Transverse colon (tissue), 4 donors: ENCODE measurements around the gene EVPL. TPM values are rescaled to one million over a fixed set of nuclear protein-coding genes. Genes with fewer than 3 reads are reported as not detected.

Experiments
- DNase-seq: peaks from one replicate; pipeline ENCODE4 v3.0.0-alpha.2; 2019
- H3K27ac ChIP-seq, 4 donors: fragments of 200-600 bp; sonication (generic); 2 replicates each; pipeline ENCODE4 v1.5.1; 2016 to 2018; ENCODE audit warnings: inconsistent platforms in 4 of 4
- H3K27me3 ChIP-seq: fragments of 200-600 bp; sonication (generic); 2 replicates; pipeline ENCODE4 v1.5.1; 2017; ENCODE audit warnings: inconsistent platforms
- H3K36me3 ChIP-seq, 4 donors: fragments of 200-600 bp; sonication (generic); 2 replicates each; pipeline ENCODE4 v1.5.1; 2017 to 2019; ENCODE audit warnings: inconsistent platforms in 4 of 4
- H3K4me1 ChIP-seq, 4 donors: fragments of 200-600 bp; sonication (generic); 2 replicates each; pipeline ENCODE4 v1.5.1; 2017 to 2020; ENCODE audit warnings: inconsistent platforms in 4 of 4
- H3K4me3 ChIP-seq, 4 donors: fragments of 200-600 bp; sonication (generic); 1 replicate in 1 of 4; 2 replicates in 3 of 4; pipeline versions ENCODE4 v1.5.1 to v1.6.1; 2017 to 2019; ENCODE audit warnings: inconsistent platforms in 4 of 4
- H3K9me3 ChIP-seq, 2 donors: fragments of 200-600 bp; sonication (generic); 2 replicates each; pipeline ENCODE4 v1.5.1; 2017 to 2019; ENCODE audit warnings: inconsistent platforms in 2 of 2
- CTCF ChIP-seq, 5 experiments: fragments of 200-600 bp in 3 of 5; fragments of 450-650 bp in 2 of 5; sonication (generic) in 3 of 5; IDR thresholded peaks; 1 replicate in 2 of 5; 2 replicates in 3 of 5; pipeline ENCODE4 v1.5.1; 2016 to 2017; ENCODE audit warnings: antibody characterized with exemption in 5 of 5, inconsistent platforms in 3 of 5, mild to moderate bottlenecking in 2 of 5, moderate library complexity in 1 of 5
- EP300 ChIP-seq: sonication (generic); formaldehyde crosslinking; IDR thresholded peaks from one replicate; pipeline ENCODE4 v1.6.1; 2017; ENCODE audit warnings: antibody characterized with exemption, low read depth
- POLR2A ChIP-seq: fragments of 450-650 bp; IDR thresholded peaks from one replicate; pipeline ENCODE4 v1.6.1; 2016; ENCODE audit warnings: antibody characterized with exemption, mild to moderate bottlenecking, moderate library complexity
- POLR2AphosphoS5 ChIP-seq, 3 donors: sonication (generic); formaldehyde crosslinking; IDR thresholded peaks; one replicate each; pipeline ENCODE4 v1.6.1; 2016; ENCODE audit warnings: antibody characterized with exemption in 3 of 3
- WGBS, 2 donors: methylation state at CpG; one replicate each; pipeline ENCODE4 v1.1.5; 2018; ENCODE audit warnings: low coverage in 1 of 2; 5-methylcytosine and 5-hydroxymethylcytosine counted together
- in situ Hi-C, 4 donors: fragments of 200-750 bp; cut with MboI; loops; one replicate each; pipeline versions ENCODE4 v1.15.0 to v1.15.1; 2017; ENCODE audit warnings: low sequenced_read_pairs in 3 of 4, low pct_ligation_motif_present in 1 of 4, low pct_unique_long_range_greater_than_20kb in 1 of 4
- intact Hi-C: fragments of 100-400 bp; cut with DNase I; formaldehyde crosslinking; loops from one replicate; pipeline ENCODE4 v1.15.1; 2023; ENCODE audit warnings: low total_unique reads
- total RNA-seq, 4 donors: library from RNA; depleted of rRNA; stranded (reverse); fragments of >200 nt; gene quantifications; one replicate each; pipeline ENCODE4 v1.1.0, GENCODE V29; 2016

EVPL gene
- total RNA-seq, 4 donors from 2014 or later = 17.1 to 23.7 (median 20.6) TPM

GRCh38 chr17:75995385-75995925 is 31.7 kb downstream of the EVPL start:
- peaks cover 10 to 69% (median 44%) of the 10 kb centered on the region in 4 donors for H3K4me1 ChIP-seq
- H3K27me3 ChIP-seq = no peaks in the 10 kb centered on the region
- TF ChIP-seq EP300 = no peak
- no peak for TF ChIP-seq POLR2AphosphoS5 (IDR thresholded peaks at IDR 0.05)
- TF ChIP-seq POLR2A = no peak
- no peak for TF ChIP-seq CTCF (IDR thresholded peaks at IDR 0.05)
- H3K9me3 ChIP-seq = no peaks in the 10 kb centered on the region
- H3K4me3 ChIP-seq = no peak overlapping the region
- intact Hi-C loops (no loop called here), in situ Hi-C loops (loop anchor here in 1 of 4 donors (10.0 kb wide), 1 partner anchor 91 kb away; the partner anchor contains the start of gene MRPL38)
- WGBS, 2 donors = 89% methylated on average over 7 of the region's 7 CpGs; no CpG with 5 or more reads in 1 of the 2 donors
- DNase-seq = no peak
- H3K36me3 ChIP-seq = no peaks in the 10 kb centered on the region
- H3K27ac ChIP-seq = peak overlapping the region; percentile 84 to 91 (median 87)

- in situ Hi-C loops = loop anchor here in 1 of 4 donors (10.0 kb wide), 1 partner anchor 90 kb away; the partner anchor contains the start of gene MRPL38
Measured at GRCh38 chr17:75994802-75995370, 32.2 kb downstream of the EVPL start.

GRCh38 chr17:75991396-75991795 is 35.7 kb downstream of the EVPL start:
- WGBS, 2 donors = 88 to 91% methylated on average over 2 to 9 of the region's 9 CpGs
- H3K4me3 ChIP-seq = no peak overlapping the region
- intact Hi-C loops (no loop called here), in situ Hi-C loops (loop anchor here in 1 of 4 donors (10.0 kb wide), 1 partner anchor 87 kb away; the partner anchor contains the start of gene MRPL38)
- no peak for TF ChIP-seq POLR2A
- TF ChIP-seq EP300 = no peak
- TF ChIP-seq POLR2AphosphoS5 (IDR thresholded peaks at IDR 0.05) = no peak
- TF ChIP-seq CTCF (IDR thresholded peaks at IDR 0.05) = no peak
- H3K9me3 ChIP-seq = no peaks in the 10 kb centered on the region
- no peak for DNase-seq
- no peaks in the 10 kb centered on the region for H3K27me3 ChIP-seq
- peaks cover 4 to 28% (median 12%) of the 10 kb centered on the region in 4 donors for H3K4me1 ChIP-seq
- no peak overlapping the region for H3K27ac ChIP-seq
- no peaks in the 10 kb centered on the region for H3K36me3 ChIP-seq

More at GRCh38 chr17:75994802-75995370, 32.2 kb downstream of the EVPL start:
- intact Hi-C loops = no loop called here
- WGBS, 2 donors = 60 to 75% methylated on average over 2 to 5 of the region's 5 CpGs
- peaks cover 10 to 63% (median 38%) of the 10 kb centered on the region in 4 donors for H3K4me1 ChIP-seq
- H3K27ac ChIP-seq = peak overlapping the region; percentile 84 to 91 (median 87)
- no peak for TF ChIP-seq CTCF (IDR thresholded peaks at IDR 0.05)
- TF ChIP-seq POLR2AphosphoS5 (IDR thresholded peaks at IDR 0.05) = no peak
- no peak for TF ChIP-seq EP300
- no peak for TF ChIP-seq POLR2A
- H3K9me3 ChIP-seq = no peaks in the 10 kb centered on the region
- H3K4me3 ChIP-seq = no peak overlapping the region
- H3K27me3 ChIP-seq = no peaks in the 10 kb centered on the region
- no peaks in the 10 kb centered on the region for H3K36me3 ChIP-seq
- no peak for DNase-seq

GRCh38 chr17:75987041-75987440 is 40.1 kb downstream of the EVPL start:
- no peaks in the 10 kb centered on the region for H3K36me3 ChIP-seq
- H3K4me1 ChIP-seq = peaks cover 0 to 9% (median 3%) of the 10 kb centered on the region in 4 donors
- no peak overlapping the region for H3K27ac ChIP-seq
- H3K4me3 ChIP-seq = no peak overlapping the region
- H3K27me3 ChIP-seq = no peaks in the 10 kb centered on the region
- TF ChIP-seq POLR2A (no peak), POLR2AphosphoS5 (IDR thresholded peaks at IDR 0.05) (no peak), CTCF (IDR thresholded peaks at IDR 0.05) (no peak), EP300 (no peak)
- intact Hi-C loops = no loop called here
- no peak for DNase-seq
- 79 to 100% methylated on average over 2 to 4 of the region's 4 CpGs for WGBS, 2 donors
- no peaks in the 10 kb centered on the region for H3K9me3 ChIP-seq
- in situ Hi-C loops = loop anchor here in 1 of 4 donors (10.0 kb wide), 1 partner anchor 72 kb away; no protein-coding TSS in a partner anchor
